ENCODE results near the gene SYT7. TPM values are rescaled to one million over a fixed set of nuclear protein-coding genes. Genes with fewer than 3 reads are reported as not detected.

SYT7 gene
- total and polyA plus RNA-seq, 2 of the 4 experiments (the other 2 are of a cell fraction) = under 0.01 to 0.19 TPM

DNA sequence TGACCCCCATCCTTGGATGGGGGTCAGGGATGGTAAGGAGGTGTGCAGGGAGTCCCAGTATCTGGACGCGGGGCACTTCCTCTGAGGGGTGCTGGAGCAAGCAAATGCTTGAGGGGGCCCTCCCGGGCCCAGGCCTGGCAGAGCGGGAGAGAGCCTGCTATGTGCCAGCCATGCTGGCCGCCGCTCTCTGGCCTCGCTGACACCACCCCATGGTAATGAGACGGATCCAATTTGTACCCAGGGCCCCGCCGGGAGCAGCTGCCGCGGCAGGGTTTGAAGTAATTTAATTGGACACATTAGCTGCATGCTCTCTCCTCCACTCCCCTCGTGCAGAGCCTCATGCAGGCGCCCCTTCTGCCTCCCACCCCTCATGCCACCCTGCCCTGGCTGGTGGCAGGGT lies 6.3 kb downstream of the SYT7 start:
- Histone ChIP-seq H2AK5ac (ENCODE audit: low read depth, low read length) (no peak overlapping the region), H4K91ac (ENCODE audit: insufficient read depth, low read depth, low read length) (no peak overlapping the region), H3K4me2 (ENCODE audit: low read depth, low read length) (no peak overlapping the region), H3K14ac (replicated peaks; ENCODE audit: low read depth, low read length) (no peak overlapping the region), H3K4me3 (ENCODE audit: insufficient read depth, low read depth, low read length) (no peak overlapping the region), H3K9ac (ENCODE audit: low read depth, low read length) (no peak overlapping the region), H3K4me1 (ENCODE audit: control insufficient read depth, insufficient read depth, low read length) (no peaks in the 10 kb centered on the region), H3K27ac (ENCODE audit: insufficient read depth, low read length) (no peak overlapping the region), H3K36me3 (ENCODE audit: control insufficient read depth, insufficient read depth, low read length) (no peaks in the 10 kb centered on the region), H3K9me3 (ENCODE audit: control insufficient read depth, insufficient read depth, low read length) (no peaks in the 10 kb centered on the region), H2BK15ac (ENCODE audit: low read depth, low read length) (no peak overlapping the region), H2AFZ (replicated peaks; ENCODE audit: low read length, poor library complexity) (no peak overlapping the region), H3K27me3 (ENCODE audit: control insufficient read depth, insufficient read depth, low read length) (peaks cover 76% of the 10 kb centered on the region), H2BK20ac (ENCODE audit: low read depth, low read length) (no peak overlapping the region), H4K20me1 (ENCODE audit: insufficient read depth, low read length) (no peaks in the 10 kb centered on the region), H3K56ac (ENCODE audit: extremely low read depth, insufficient read depth, low read length) (no peak overlapping the region), H4K8ac (ENCODE audit: low read depth in 2 of 2, low read length in 2 of 2) (no peak overlapping the region), H3K4ac (ENCODE audit: low read depth, low read length) (no peak overlapping the region), H3K9me1 (ENCODE audit: insufficient read depth, low read length) (no peaks in the 10 kb centered on the region), H2AK9ac (replicated peaks; ENCODE audit: low read depth, low read length, poor library complexity) (no peak overlapping the region), H3K23ac (ENCODE audit: low read depth, low read length) (no peak overlapping the region), H4K5ac (ENCODE audit: low read depth, low read length) (no peak overlapping the region), H2BK5ac (ENCODE audit: low read depth, low read length, poor library complexity, severe bottlenecking) (no peak overlapping the region), H2BK120ac (ENCODE audit: low read depth, low read length) (no peak overlapping the region), H3K18ac (ENCODE audit: low read depth, low read length) (no peak overlapping the region), H3K79me1 (ENCODE audit: low read depth in 1 of 2, low read length in 2 of 2) (no peaks in the 10 kb centered on the region)
- ATAC-seq (ENCODE audit: low read depth) (no peak), DNase-seq (no peak)
- ChIA-PET POLR2A (ENCODE audit: unreplicated experiment) (no interaction called here), CTCF (no interaction called here)
- dilution Hi-C loops (cut with HindIII; ENCODE audit: low sequenced_read_pairs, unreplicated experiment) = no loop called here
- intact Hi-C loops (cut with micrococcal nuclease) = loop anchor here (5.0 kb wide), 1 partner anchor 42 kb away; no protein-coding TSS in a partner anchor
- 61% methylated on average over 6 of the region's 14 CpGs; no CpG with 5 or more reads in 1 of the 2 experiments for WGBS, 2 experiments (ENCODE audit: extremely low coverage in 2 of 2, insufficient read length in 1 of 2)
- in situ Hi-C loops (cut with MboI; ENCODE audit: low sequenced_read_pairs) = no loop called here
- BruUV-seq (replicated peaks) = no TSS peak
- TF ChIP-seq NFE2L2 (IDR thresholded peaks at IDR 0.05; ENCODE audit: low read depth, low read length) (no peak), SMC3 (IDR thresholded peaks at IDR 0.05; ENCODE audit: low read depth, low read length) (no peak), CEBPB (IDR thresholded peaks at IDR 0.05; ENCODE audit: low read depth, low read length) (no peak), RCOR1 (IDR thresholded peaks at IDR 0.05; ENCODE audit: insufficient replicate concordance, low read length) (no peak), BHLHE40 (IDR thresholded peaks at IDR 0.05; ENCODE audit: low read depth, low read length) (no peak), RAD21 (IDR thresholded peaks at IDR 0.05; ENCODE audit: low read length) (no peak), ELK1 (IDR thresholded peaks at IDR 0.05; ENCODE audit: borderline replicate concordance, low read depth, low read length) (no peak), CHD1 (IDR thresholded peaks at IDR 0.05; ENCODE audit: low read depth, low read length) (no peak), MAZ (IDR thresholded peaks at IDR 0.05; ENCODE audit: borderline replicate concordance, low read depth, low read length) (no peak), MAFK (IDR thresholded peaks at IDR 0.05; ENCODE audit: low read depth, low read length) (no peak), MXI1 (IDR thresholded peaks at IDR 0.05; ENCODE audit: borderline replicate concordance, low read depth, low read length) (no peak), FOS (IDR thresholded peaks at IDR 0.05; ENCODE audit: low read depth, low read length) (no peak), POLR2A (IDR thresholded peaks at IDR 0.05; ENCODE audit: low read depth, low read length) (no peak), RFX5 (IDR thresholded peaks at IDR 0.05; ENCODE audit: low read depth, low read length) (no peak), USF2 (IDR thresholded peaks at IDR 0.05; ENCODE audit: low read depth, low read length) (no peak)
- TF ChIP-seq, protein P1, sequence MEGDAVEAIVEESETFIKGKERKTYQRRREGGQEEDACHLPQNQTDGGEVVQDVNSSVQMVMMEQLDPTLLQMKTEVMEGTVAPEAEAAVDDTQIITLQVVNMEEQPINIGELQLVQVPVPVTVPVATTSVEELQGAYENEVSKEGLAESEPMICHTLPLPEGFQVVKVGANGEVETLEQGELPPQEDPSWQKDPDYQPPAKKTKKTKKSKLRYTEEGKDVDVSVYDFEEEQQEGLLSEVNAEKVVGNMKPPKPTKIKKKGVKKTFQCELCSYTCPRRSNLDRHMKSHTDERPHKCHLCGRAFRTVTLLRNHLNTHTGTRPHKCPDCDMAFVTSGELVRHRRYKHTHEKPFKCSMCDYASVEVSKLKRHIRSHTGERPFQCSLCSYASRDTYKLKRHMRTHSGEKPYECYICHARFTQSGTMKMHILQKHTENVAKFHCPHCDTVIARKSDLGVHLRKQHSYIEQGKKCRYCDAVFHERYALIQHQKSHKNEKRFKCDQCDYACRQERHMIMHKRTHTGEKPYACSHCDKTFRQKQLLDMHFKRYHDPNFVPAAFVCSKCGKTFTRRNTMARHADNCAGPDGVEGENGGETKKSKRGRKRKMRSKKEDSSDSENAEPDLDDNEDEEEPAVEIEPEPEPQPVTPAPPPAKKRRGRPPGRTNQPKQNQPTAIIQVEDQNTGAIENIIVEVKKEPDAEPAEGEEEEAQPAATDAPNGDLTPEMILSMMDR (conservative IDR thresholded peaks at IDR 0.05; ENCODE audit: low read depth, low read length) = no peak

Data from IMR-90 (cell line).